GM19372 (cell line): ENCODE data around the gene CTNNA3.

Experiments
- ATAC-seq: cut with Tn5 transposase; IDR thresholded peaks from one replicate; pipeline ENCODE4 v1.9.1; 2021; ENCODE audit warnings: mild to moderate bottlenecking, low read depth, moderate library complexity; ENCODE audit not compliant: unreplicated experiment

Gene CTNNA3

GRCh38 chr10:65945061-65945460 is 1750.9 kb downstream of the CTNNA3 start:
- ATAC-seq = no peak

- ATAC-seq = no peak
Measured at GRCh38 chr10:65943451-65943850, 1752.5 kb downstream of the CTNNA3 start.

GRCh38 chr10:65940816-65941662 is 1755.0 kb downstream of the CTNNA3 start:
- ATAC-seq = no peak

GRCh38 chr10:65940105-65940504 is 1755.9 kb downstream of the CTNNA3 start:
- no peak for ATAC-seq

GRCh38 chr10:65931291-65932070 is 1764.5 kb downstream of the CTNNA3 start:
- no peak for ATAC-seq

GRCh38 chr10:65911151-65911835 is 1784.7 kb downstream of the CTNNA3 start:
- ATAC-seq = no peak

- ATAC-seq = no peak
Measured at GRCh38 chr10:65910209-65910608, 1785.8 kb downstream of the CTNNA3 start.

GRCh38 chr10:65907199-65907712 is 1788.7 kb downstream of the CTNNA3 start:
- ATAC-seq = no peak

- ATAC-seq = no peak
Measured at GRCh38 chr10:65903620-65904019, 1792.4 kb downstream of the CTNNA3 start.

GRCh38 chr10:65900271-65900670 is 1795.7 kb downstream of the CTNNA3 start:
- no peak for ATAC-seq

GRCh38 chr10:65898055-65898454 is 1797.9 kb downstream of the CTNNA3 start:
- ATAC-seq = no peak

- no peak for ATAC-seq
Measured at GRCh38 chr10:65894961-65895360, 1801.0 kb downstream of the CTNNA3 start.

- no peak for ATAC-seq
Measured at GRCh38 chr10:65894379-65894778, 1801.6 kb downstream of the CTNNA3 start.

- no peak for ATAC-seq
Measured at GRCh38 chr10:65893676-65894075, 1802.3 kb downstream of the CTNNA3 start.

GRCh38 chr10:65892284-65892683 is 1803.7 kb downstream of the CTNNA3 start:
- no peak for ATAC-seq

GRCh38 chr10:65891073-65891981 is 1804.7 kb downstream of the CTNNA3 start:
- no peak for ATAC-seq

GRCh38 chr10:65864529-65864928 is 1831.5 kb downstream of the CTNNA3 start:
- no peak for ATAC-seq

- ATAC-seq = no peak
Measured at GRCh38 chr10:65864036-65864435, 1832.0 kb downstream of the CTNNA3 start.
